K562 (cell line): ENCODE data around the gene TCF12.

ENCODE experiments used
- BMI1 ChIP-seq: fragments of 150-350 bp; IDR thresholded peaks from 2 replicates; pipeline ENCODE4 v1.6.1; 2014; ENCODE audit warnings: low read length
- CEBPB ChIP-seq: fragments of 450-650 bp; IDR thresholded peaks from 2 replicates; pipeline ENCODE4 v1.6.1; 2016; ENCODE audit warnings: missing genetic modification characterization, missing compliant biosample characterization
- CTCF ChIP-seq, 3 experiments: IDR thresholded peaks in 2 of 3; conservative IDR thresholded peaks in 1 of 3; 2 replicates each; pipeline ENCODE4 v1.5.1; 2011 to 2012; ENCODE audit warnings: low read length in 3 of 3, mild to moderate bottlenecking in 3 of 3, control low read depth in 2 of 3, improper control_type of control experiment in 1 of 3, inconsistent platforms in 1 of 3, low read depth in 1 of 3, mixed read lengths in 1 of 3, moderate library complexity in 1 of 3; ENCODE audit not compliant: insufficient read depth in 2 of 3
- HSF4 ChIP-seq: fragments of 250-450 bp; sonication (Bioruptor Pico); IDR thresholded peaks from 2 replicates; pipeline ENCODE4 v2.1.2; 2022; ENCODE audit warnings: mild to moderate bottlenecking, moderate library complexity, borderline replicate concordance
- POLR2A ChIP-seq: fragments of 450-650 bp; conservative IDR thresholded peaks from 2 replicates; pipeline ENCODE4 v1.6.1; 2016
- POLR2AphosphoS5 ChIP-seq: IDR thresholded peaks from 2 replicates; pipeline ENCODE4 v1.6.1; 2011; ENCODE audit warnings: mild to moderate bottlenecking, low read depth, low read length, moderate library complexity; ENCODE audit not compliant: control insufficient read depth, insufficient read depth
- SP1 ChIP-seq: sonication (generic); formaldehyde crosslinking; IDR thresholded peaks from 2 replicates; pipeline ENCODE4 v1.8.1; 2022; ENCODE audit warnings: mild to moderate bottlenecking, missing genetic modification reagents
- ZNF224 ChIP-seq: sonication (generic); formaldehyde crosslinking; IDR thresholded peaks from 2 replicates; pipeline ENCODE4 v1.8.0; 2022; ENCODE audit warnings: mild to moderate bottlenecking, missing genetic modification reagents
- ZNF282 ChIP-seq: sonication (generic); formaldehyde crosslinking; IDR thresholded peaks from 2 replicates; pipeline ENCODE4 v1.8.1; 2023; ENCODE audit warnings: missing genetic modification reagents
- ZNF75A ChIP-seq: fragments of 450-650 bp; formaldehyde crosslinking; IDR thresholded peaks from 2 replicates; pipeline ENCODE4 v1.4.0; 2020; ENCODE audit warnings: mild to moderate bottlenecking
- TF ChIP-seq, protein P1 (sequence below), 2 experiments: fragments of 450-650 bp; formaldehyde crosslinking in 1 of 2; IDR thresholded peaks; 2 replicates each; pipeline versions ENCODE4 v1.4.0 to v1.6.1; 2014 to 2020; ENCODE audit warnings: mild to moderate bottlenecking in 2 of 2, borderline replicate concordance in 1 of 2, low read depth in 1 of 2
- TF ChIP-seq, protein P2 (sequence below): sonication (generic); formaldehyde crosslinking; IDR thresholded peaks from 2 replicates; pipeline ENCODE4 v1.8.1; 2023; ENCODE audit warnings: mild to moderate bottlenecking, missing genetic modification reagents, moderate library complexity

- TF ChIP-seq, protein P1, sequence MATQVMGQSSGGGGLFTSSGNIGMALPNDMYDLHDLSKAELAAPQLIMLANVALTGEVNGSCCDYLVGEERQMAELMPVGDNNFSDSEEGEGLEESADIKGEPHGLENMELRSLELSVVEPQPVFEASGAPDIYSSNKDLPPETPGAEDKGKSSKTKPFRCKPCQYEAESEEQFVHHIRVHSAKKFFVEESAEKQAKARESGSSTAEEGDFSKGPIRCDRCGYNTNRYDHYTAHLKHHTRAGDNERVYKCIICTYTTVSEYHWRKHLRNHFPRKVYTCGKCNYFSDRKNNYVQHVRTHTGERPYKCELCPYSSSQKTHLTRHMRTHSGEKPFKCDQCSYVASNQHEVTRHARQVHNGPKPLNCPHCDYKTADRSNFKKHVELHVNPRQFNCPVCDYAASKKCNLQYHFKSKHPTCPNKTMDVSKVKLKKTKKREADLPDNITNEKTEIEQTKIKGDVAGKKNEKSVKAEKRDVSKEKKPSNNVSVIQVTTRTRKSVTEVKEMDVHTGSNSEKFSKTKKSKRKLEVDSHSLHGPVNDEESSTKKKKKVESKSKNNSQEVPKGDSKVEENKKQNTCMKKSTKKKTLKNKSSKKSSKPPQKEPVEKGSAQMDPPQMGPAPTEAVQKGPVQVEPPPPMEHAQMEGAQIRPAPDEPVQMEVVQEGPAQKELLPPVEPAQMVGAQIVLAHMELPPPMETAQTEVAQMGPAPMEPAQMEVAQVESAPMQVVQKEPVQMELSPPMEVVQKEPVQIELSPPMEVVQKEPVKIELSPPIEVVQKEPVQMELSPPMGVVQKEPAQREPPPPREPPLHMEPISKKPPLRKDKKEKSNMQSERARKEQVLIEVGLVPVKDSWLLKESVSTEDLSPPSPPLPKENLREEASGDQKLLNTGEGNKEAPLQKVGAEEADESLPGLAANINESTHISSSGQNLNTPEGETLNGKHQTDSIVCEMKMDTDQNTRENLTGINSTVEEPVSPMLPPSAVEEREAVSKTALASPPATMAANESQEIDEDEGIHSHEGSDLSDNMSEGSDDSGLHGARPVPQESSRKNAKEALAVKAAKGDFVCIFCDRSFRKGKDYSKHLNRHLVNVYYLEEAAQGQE (IDR thresholded peaks at IDR 0.05; ENCODE audit: borderline replicate concordance): no peak
- TF ChIP-seq, protein P1 (CRISPR knock-in tag; IDR thresholded peaks at IDR 0.05; ENCODE audit: low read depth): no peak
- TF ChIP-seq POLR2A: no peak
- no peak for TF ChIP-seq CEBPB
- no peak for TF ChIP-seq ZNF75A (CRISPR knock-in tag)
- TF ChIP-seq SP1 (CRISPR knock-in tag): no peak
- no peak for TF ChIP-seq HSF4 (CRISPR knock-in tag)
- TF ChIP-seq POLR2AphosphoS5: no peak
- no peak for TF ChIP-seq ZNF282
- TF ChIP-seq CTCF (IDR thresholded peaks at IDR 0.05 in 2 of 3, conservative IDR thresholded peaks at IDR 0.05 in 1 of 3; ENCODE audit: insufficient read depth in 2 of 3, low read depth in 1 of 3, low read length in 3 of 3): no peak
- no peak for TF ChIP-seq ZNF224 (CRISPR knock-in tag)
- TF ChIP-seq, protein P2, sequence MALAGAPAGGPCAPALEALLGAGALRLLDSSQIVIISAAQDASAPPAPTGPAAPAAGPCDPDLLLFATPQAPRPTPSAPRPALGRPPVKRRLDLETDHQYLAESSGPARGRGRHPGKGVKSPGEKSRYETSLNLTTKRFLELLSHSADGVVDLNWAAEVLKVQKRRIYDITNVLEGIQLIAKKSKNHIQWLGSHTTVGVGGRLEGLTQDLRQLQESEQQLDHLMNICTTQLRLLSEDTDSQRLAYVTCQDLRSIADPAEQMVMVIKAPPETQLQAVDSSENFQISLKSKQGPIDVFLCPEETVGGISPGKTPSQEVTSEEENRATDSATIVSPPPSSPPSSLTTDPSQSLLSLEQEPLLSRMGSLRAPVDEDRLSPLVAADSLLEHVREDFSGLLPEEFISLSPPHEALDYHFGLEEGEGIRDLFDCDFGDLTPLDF: no peak
- TF ChIP-seq BMI1: no peak
These were observed 117.2 kb downstream of the TCF12 start for GRCh38 chr15:57035664-57036063.
